ENCODE data around the gene LIMA1. TPM values are rescaled to one million over a fixed set of nuclear protein-coding genes. Genes with fewer than 3 reads are reported as not detected.
A peak's percentile ranks its signal among the peaks of the same experiment; 100 is the strongest.
"Not testable (repeated sequence)": the region's sequence is repeated elsewhere in the genome, so short reads cannot be mapped to it uniquely, and the experiment has no call there.

The LIMA1 gene
- total RNA-seq, 1 donor from 2014 or later: 115 TPM

DNA sequence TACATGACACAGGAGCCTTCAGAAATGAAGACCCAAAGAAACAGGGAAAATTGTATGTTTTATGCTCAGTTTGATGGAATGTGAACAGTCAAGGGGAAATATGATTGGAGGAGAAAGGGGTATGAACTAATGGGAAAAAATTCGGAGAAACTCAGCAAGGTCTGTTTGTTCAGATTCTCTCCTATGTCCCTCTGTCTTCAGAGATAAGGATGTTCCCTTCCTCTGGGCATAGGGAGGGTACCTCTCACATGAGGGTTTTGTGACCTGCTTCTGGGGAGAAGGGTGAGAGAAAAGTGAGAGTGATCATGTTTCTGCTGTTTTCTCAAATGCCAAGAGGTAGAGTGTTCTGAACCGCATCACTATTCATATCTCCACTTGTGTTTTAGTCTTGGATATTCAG is 26.6 kb upstream of the LIMA1 start:
- no peaks in the 10 kb centered on the region for H3K27me3 Mint-ChIP-seq (ENCODE audit: low read depth)

GRCh38 chr12:50302686-50303085 is 19.4 kb upstream of the LIMA1 start:
- no peak overlapping the region for H3K4me3 Mint-ChIP-seq
- H3K9me3 Mint-ChIP-seq: no peaks in the 10 kb centered on the region
- DNase-seq (ENCODE audit: low spot score in 2 of 2, unreplicated experiment in 2 of 2): no peak
- TF ChIP-seq, protein P1, sequence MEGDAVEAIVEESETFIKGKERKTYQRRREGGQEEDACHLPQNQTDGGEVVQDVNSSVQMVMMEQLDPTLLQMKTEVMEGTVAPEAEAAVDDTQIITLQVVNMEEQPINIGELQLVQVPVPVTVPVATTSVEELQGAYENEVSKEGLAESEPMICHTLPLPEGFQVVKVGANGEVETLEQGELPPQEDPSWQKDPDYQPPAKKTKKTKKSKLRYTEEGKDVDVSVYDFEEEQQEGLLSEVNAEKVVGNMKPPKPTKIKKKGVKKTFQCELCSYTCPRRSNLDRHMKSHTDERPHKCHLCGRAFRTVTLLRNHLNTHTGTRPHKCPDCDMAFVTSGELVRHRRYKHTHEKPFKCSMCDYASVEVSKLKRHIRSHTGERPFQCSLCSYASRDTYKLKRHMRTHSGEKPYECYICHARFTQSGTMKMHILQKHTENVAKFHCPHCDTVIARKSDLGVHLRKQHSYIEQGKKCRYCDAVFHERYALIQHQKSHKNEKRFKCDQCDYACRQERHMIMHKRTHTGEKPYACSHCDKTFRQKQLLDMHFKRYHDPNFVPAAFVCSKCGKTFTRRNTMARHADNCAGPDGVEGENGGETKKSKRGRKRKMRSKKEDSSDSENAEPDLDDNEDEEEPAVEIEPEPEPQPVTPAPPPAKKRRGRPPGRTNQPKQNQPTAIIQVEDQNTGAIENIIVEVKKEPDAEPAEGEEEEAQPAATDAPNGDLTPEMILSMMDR (IDR thresholded peaks at IDR 0.05; ENCODE audit: unreplicated experiment): no peak
- H3K4me1 Mint-ChIP-seq: peaks cover 2% of the 10 kb centered on the region
- H3K27me3 Mint-ChIP-seq (ENCODE audit: low read depth): no peaks in the 10 kb centered on the region
- H3K36me3 Mint-ChIP-seq: no peaks in the 10 kb centered on the region
- no peak overlapping the region for H3K27ac Mint-ChIP-seq

More for the DNA sequence above, 26.6 kb upstream of the LIMA1 start:
- H3K27ac Mint-ChIP-seq: peak overlapping the region; percentile 4
- H3K4me1 Mint-ChIP-seq: no peaks in the 10 kb centered on the region
- peaks cover 3% of the 10 kb centered on the region for H3K36me3 Mint-ChIP-seq
- H3K9me3 Mint-ChIP-seq: no peaks in the 10 kb centered on the region
- TF ChIP-seq, protein P1 (IDR thresholded peaks at IDR 0.05; ENCODE audit: unreplicated experiment): no peak
- no peak for DNase-seq (ENCODE audit: low spot score in 2 of 2, unreplicated experiment in 2 of 2)
- H3K4me3 Mint-ChIP-seq: no peak overlapping the region

- no peak overlapping the region for H3K4me3 Mint-ChIP-seq
- H3K4me1 Mint-ChIP-seq: peaks cover 2% of the 10 kb centered on the region
- H3K27me3 Mint-ChIP-seq (ENCODE audit: low read depth): no peaks in the 10 kb centered on the region
- no peaks in the 10 kb centered on the region for H3K36me3 Mint-ChIP-seq
- DNase-seq (ENCODE audit: low spot score in 2 of 2, unreplicated experiment in 2 of 2): no peak
- no peak overlapping the region for H3K27ac Mint-ChIP-seq
- TF ChIP-seq, protein P1 (IDR thresholded peaks at IDR 0.05; ENCODE audit: unreplicated experiment): no peak
- no peaks in the 10 kb centered on the region for H3K9me3 Mint-ChIP-seq
Observed at GRCh38 chr12:50297996-50298395, 14.7 kb upstream of the LIMA1 start.

DNA sequence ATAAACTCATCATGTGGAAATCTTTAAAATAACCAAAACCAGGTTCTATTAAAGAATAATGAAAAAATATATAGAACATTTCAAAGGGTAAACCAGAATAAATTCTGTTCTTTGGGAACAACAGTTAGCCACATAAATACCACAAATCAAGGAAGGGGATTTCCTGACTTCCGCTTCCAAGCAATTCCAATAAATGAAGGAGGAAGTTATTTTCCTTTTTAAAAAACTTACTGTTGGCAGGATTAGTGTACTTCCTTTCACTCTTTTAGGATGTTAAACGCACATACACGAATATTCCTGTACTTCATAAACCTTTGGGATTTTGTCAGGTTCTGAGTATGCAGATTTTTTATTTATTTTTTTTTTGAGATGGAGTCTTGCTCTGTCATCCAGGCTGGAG is 13.7 kb upstream of the LIMA1 start:
- TF ChIP-seq, protein P1 (IDR thresholded peaks at IDR 0.05; ENCODE audit: unreplicated experiment): no peak
- H3K4me1 Mint-ChIP-seq: peaks cover 2% of the 10 kb centered on the region
- no peaks in the 10 kb centered on the region for H3K9me3 Mint-ChIP-seq
- no peak for DNase-seq (ENCODE audit: low spot score in 2 of 2, unreplicated experiment in 2 of 2)
- H3K4me3 Mint-ChIP-seq: no peak overlapping the region
- peaks cover 2% of the 10 kb centered on the region for H3K36me3 Mint-ChIP-seq
- no peaks in the 10 kb centered on the region for H3K27me3 Mint-ChIP-seq (ENCODE audit: low read depth)
- no peak overlapping the region for H3K27ac Mint-ChIP-seq

GRCh38 chr12:50296554-50296953 is 13.2 kb upstream of the LIMA1 start:
- Mint-ChIP-seq H3K9me3 (peaks cover 4% of the 10 kb centered on the region), H3K4me3 (no peak overlapping the region), H3K36me3 (peaks cover 6% of the 10 kb centered on the region), H3K27me3 (ENCODE audit: low read depth) (no peaks in the 10 kb centered on the region), H3K4me1 (peaks cover 2% of the 10 kb centered on the region), H3K27ac (no peak overlapping the region)
- DNase-seq (ENCODE audit: low spot score in 2 of 2, unreplicated experiment in 2 of 2): no peak
- TF ChIP-seq, protein P1 (IDR thresholded peaks at IDR 0.05; ENCODE audit: unreplicated experiment): no peak

GRCh38 chr12:50291377-50291776 is 8.1 kb upstream of the LIMA1 start:
- Mint-ChIP-seq H3K36me3 (peaks cover 18% of the 10 kb centered on the region), H3K4me1 (no peaks in the 10 kb centered on the region), H3K9me3 (peaks cover 15% of the 10 kb centered on the region), H3K27me3 (ENCODE audit: low read depth) (no peaks in the 10 kb centered on the region), H3K4me3 (no peak overlapping the region), H3K27ac (no peak overlapping the region)
- TF ChIP-seq, protein P1 (IDR thresholded peaks at IDR 0.05; ENCODE audit: unreplicated experiment): no peak
- DNase-seq (ENCODE audit: low spot score in 2 of 2, unreplicated experiment in 2 of 2): no peak

GRCh38 chr12:50290692-50291091 is 7.4 kb upstream of the LIMA1 start:
- DNase-seq (ENCODE audit: low spot score in 2 of 2, unreplicated experiment in 2 of 2); H3K27ac Mint-ChIP-seq; H3K4me1 Mint-ChIP-seq; H3K27me3 Mint-ChIP-seq (ENCODE audit: low read depth); H3K4me3 Mint-ChIP-seq: not testable (repeated sequence)
- Mint-ChIP-seq H3K9me3 (peaks cover 15% of the 10 kb centered on the region), H3K36me3 (peaks cover 18% of the 10 kb centered on the region)

All from mesothelial cell of epicardium (in vitro differentiated cells).